ENCODE measurements around the gene CA5A.
A peak's percentile ranks its signal among the peaks of the same experiment; 100 is the strongest.
"Not testable (repeated sequence)": the region's sequence is repeated elsewhere in the genome, so short reads cannot be mapped to it uniquely, and the experiment has no call there.

The CA5A gene

GRCh38 chr16:87891764-87892163 lies 44.6 kb downstream of the CA5A start:
- no peak for DNase-seq

- DNase-seq, result not testable (repeated sequence)
These were observed 46.6 kb downstream of the CA5A start for GRCh38 chr16:87889762-87890161.

GRCh38 chr16:87888346-87888745 lies 48.0 kb downstream of the CA5A start:
- not testable (repeated sequence) for DNase-seq

- not testable (repeated sequence) for DNase-seq
These were observed 48.4 kb downstream of the CA5A start for GRCh38 chr16:87887931-87888330.

- not testable (repeated sequence) for DNase-seq
These were observed 50.9 kb downstream of the CA5A start for GRCh38 chr16:87885371-87885967.

GRCh38 chr16:87882436-87883019 lies 53.8 kb downstream of the CA5A start:
- no peak for DNase-seq

GRCh38 chr16:87881324-87882200 lies 54.8 kb downstream of the CA5A start:
- no peak for DNase-seq

- no peak for DNase-seq
These were observed 56.1 kb downstream of the CA5A start for GRCh38 chr16:87880117-87880696.

GRCh38 chr16:87879411-87880013 lies 56.8 kb downstream of the CA5A start:
- not testable (repeated sequence) for DNase-seq

- no peak for DNase-seq
These were observed 57.6 kb downstream of the CA5A start for GRCh38 chr16:87878704-87879103.

GRCh38 chr16:87877942-87878507 lies 58.3 kb downstream of the CA5A start:
- no peak for DNase-seq

- DNase-seq, result no peak
These were observed 61.5 kb downstream of the CA5A start for GRCh38 chr16:87874639-87875427.

GRCh38 chr16:87870418-87871291 lies 65.7 kb downstream of the CA5A start:
- not testable (repeated sequence) for DNase-seq

GRCh38 chr16:87869879-87870417 lies 66.4 kb downstream of the CA5A start:
- not testable (repeated sequence) for DNase-seq

GRCh38 chr16:87869061-87869878 lies 67.1 kb downstream of the CA5A start, which contains the start of gene SLC7A5:
SLC7A5 (minus strand) TSS chr16:87869507; CDS start chr16:87869422, 85 bp downstream.
- DNase-seq, result peak; percentile 63

GRCh38 chr16:87868254-87869029 lies 67.9 kb downstream of the CA5A start:
- peak; percentile 29 for DNase-seq

GRCh38 chr16:87865902-87866555 lies 70.3 kb downstream of the CA5A start:
- DNase-seq, result not testable (repeated sequence)

Data from midbrain (tissue), 1 donor.